WERI-Rb-1 (cell line): ENCODE data around the gene DNHD1.
A peak's percentile ranks its signal among the peaks of the same experiment; 100 is the strongest.

Experiments
- DNase-seq: peaks from one replicate; pipeline ENCODE4 v3.0.0-alpha.2; 2020
- H3K27ac ChIP-seq: fragments of 250-450 bp; sonication (Bioruptor Pico); 2 replicates; pipeline ENCODE4 v1.5.1; 2020; ENCODE audit warnings: mild to moderate bottlenecking, moderate library complexity
- H3K27me3 ChIP-seq: fragments of 250-450 bp; sonication (Bioruptor Pico); 2 replicates; pipeline ENCODE4 v1.5.1; 2021; ENCODE audit warnings: mild to moderate bottlenecking, low read depth, moderate library complexity; ENCODE audit not compliant: insufficient read depth, severe bottlenecking
- H3K36me3 ChIP-seq: fragments of 250-450 bp; sonication (Bioruptor Pico); 2 replicates; pipeline ENCODE4 v1.5.1; 2020; ENCODE audit warnings: mild to moderate bottlenecking, moderate library complexity
- H3K4me3 ChIP-seq: 2 replicates; pipeline ENCODE4 v1.5.1; 2011; ENCODE audit warnings: low read depth, mild to moderate bottlenecking, control low read depth, low read length
- H3K9me3 ChIP-seq: fragments of 250-450 bp; sonication (Bioruptor Pico); 2 replicates; pipeline ENCODE4 v1.5.1; 2021; ENCODE audit warnings: mild to moderate bottlenecking, moderate library complexity; ENCODE audit not compliant: severe bottlenecking
- TF ChIP-seq, protein P1 (sequence below): IDR thresholded peaks from 2 replicates; pipeline ENCODE4 v1.5.1; 2011; ENCODE audit warnings: low read depth, mild to moderate bottlenecking, control low read depth, inconsistent platforms, low read length

Gene DNHD1

DNA sequence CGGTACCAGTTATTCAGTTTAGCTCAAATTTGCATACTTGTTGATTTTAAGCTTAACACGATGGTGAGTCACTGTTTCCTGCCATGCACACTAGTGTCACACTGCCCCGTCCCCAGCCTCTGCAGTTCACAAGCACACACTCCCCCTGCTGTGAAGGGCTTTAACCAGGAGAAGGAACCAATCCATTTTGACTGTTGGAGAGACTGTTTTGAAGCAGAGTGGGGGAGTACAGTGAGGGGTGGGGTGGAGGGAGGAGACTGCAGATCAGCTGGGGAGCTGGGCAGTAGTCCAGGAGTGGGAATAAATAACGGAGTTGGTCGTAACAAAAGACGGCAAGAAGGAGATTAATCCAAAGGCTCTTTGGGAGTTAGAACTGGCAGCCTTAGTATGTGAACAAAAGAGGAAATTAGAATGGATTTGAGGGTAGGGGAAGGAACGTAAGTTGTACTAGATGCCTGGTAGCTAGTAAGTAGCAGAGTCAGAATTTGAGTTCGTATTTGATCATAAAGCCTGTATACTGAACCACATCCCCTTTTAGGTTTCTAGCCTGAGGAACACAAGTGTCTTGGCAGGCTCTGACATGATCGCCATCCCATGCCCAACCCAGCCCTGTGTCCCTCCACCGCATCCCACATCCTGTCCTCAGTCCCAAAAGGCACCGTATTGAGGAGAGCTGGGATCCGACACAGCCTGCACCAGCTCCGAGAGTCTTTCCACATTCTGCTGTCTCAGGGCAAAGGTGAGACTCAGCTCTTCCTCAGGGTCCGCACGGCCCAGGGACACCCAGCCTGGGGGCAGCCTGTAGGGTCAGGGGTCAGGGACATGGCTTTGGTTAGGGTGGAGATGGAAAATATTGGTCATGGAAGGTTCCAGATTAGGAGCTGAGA is 121.3 kb downstream of the DNHD1 start:
- TF ChIP-seq, protein P1, sequence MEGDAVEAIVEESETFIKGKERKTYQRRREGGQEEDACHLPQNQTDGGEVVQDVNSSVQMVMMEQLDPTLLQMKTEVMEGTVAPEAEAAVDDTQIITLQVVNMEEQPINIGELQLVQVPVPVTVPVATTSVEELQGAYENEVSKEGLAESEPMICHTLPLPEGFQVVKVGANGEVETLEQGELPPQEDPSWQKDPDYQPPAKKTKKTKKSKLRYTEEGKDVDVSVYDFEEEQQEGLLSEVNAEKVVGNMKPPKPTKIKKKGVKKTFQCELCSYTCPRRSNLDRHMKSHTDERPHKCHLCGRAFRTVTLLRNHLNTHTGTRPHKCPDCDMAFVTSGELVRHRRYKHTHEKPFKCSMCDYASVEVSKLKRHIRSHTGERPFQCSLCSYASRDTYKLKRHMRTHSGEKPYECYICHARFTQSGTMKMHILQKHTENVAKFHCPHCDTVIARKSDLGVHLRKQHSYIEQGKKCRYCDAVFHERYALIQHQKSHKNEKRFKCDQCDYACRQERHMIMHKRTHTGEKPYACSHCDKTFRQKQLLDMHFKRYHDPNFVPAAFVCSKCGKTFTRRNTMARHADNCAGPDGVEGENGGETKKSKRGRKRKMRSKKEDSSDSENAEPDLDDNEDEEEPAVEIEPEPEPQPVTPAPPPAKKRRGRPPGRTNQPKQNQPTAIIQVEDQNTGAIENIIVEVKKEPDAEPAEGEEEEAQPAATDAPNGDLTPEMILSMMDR: no peak
- H3K27ac ChIP-seq: peak overlapping the region; percentile 55
- DNase-seq: no peak
- no peaks in the 10 kb centered on the region for H3K9me3 ChIP-seq
- H3K4me3 ChIP-seq: peak overlapping the region; percentile 46
- no peaks in the 10 kb centered on the region; the same call in 1 of the 2 replicates for H3K36me3 ChIP-seq
- H3K27me3 ChIP-seq: no peaks in the 10 kb centered on the region

DNA sequence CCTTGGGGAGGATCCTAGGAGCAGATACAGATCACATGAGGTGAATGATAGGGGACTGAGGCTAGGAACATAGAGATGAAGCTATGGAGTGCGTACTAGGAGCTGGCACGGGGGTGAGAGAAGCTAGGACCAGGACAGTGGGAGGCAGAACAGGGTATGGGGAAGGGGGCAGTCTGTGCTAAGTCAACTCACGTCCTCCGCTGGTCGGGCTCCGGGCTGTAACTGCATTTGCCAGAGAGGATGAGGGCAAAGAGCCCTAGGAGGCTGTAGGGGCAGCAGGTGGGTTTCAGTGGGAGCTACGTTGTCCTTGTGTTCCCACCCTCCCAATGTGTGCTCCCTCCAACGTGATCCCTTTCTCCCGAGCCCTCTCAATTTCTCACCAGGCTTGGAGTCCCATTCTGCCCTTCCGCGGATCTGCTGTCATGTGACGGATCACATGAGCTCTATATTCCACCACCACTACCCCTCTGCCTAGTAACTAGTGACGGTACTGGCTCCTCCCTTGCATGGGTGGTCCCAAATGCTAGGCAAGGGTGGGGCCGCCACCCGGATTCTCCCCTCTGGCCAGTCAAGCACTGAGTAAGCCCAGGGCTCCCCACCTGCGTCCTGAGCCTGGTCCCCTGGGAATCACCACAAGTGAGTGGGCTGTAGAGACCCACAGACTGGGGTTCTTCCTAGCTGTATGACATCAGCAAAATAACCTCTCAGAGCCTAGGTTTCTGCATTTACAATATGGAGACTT is 122.1 kb downstream of the DNHD1 start, which contains the start of gene TPP1:
TPP1 (minus strand) TSS at position 419 of the 742 bp plus-strand sequence; CDS start at position 397, 22 bp downstream.
- no peaks in the 10 kb centered on the region for H3K9me3 ChIP-seq
- peak within 1 kb of the TSS; percentile 46 for H3K4me3 ChIP-seq
- H3K36me3 ChIP-seq: no peaks in the 10 kb centered on the region; the same call in 1 of the 2 replicates
- TF ChIP-seq, protein P1: no peak
- no peaks in the 10 kb centered on the region for H3K27me3 ChIP-seq
- H3K27ac ChIP-seq: peak within 1 kb of the TSS; percentile 55
- peak; percentile 93 for DNase-seq

DNA sequence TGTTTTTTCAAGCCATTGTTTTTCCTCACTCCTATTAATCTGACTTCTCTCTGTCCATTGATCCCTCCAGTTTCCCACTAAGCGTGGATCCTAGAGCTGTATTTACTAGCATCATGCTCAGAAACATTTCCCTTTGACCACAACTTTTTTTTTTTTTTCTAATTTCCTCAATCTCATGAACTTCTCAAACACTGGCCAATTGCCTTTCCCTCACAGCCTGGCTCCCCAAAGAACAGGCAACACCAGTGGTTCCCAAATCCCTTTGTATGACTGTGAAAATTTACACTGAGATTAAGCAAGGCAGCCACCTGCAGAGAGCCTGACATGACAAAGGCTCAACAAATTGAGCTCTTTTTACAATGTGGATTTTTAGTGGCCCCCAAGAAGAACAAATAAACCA is 123.6 kb downstream of the DNHD1 start:
- H3K36me3 ChIP-seq: peaks cover 9% of the 10 kb centered on the region
- H3K9me3 ChIP-seq: no peaks in the 10 kb centered on the region
- TF ChIP-seq, protein P1: no peak
- no peak overlapping the region for H3K27ac ChIP-seq
- DNase-seq: no peak
- no peaks in the 10 kb centered on the region for H3K27me3 ChIP-seq
- H3K4me3 ChIP-seq: no peak overlapping the region
